GM12891 (cell line): Measurements from ENCODE around the gene ALOX15.

ENCODE experiments used
- POLR2A ChIP-seq: IDR thresholded peaks from 2 replicates; pipeline ENCODE4 v1.6.1; 2011; ENCODE audit warnings: low read depth, low read length, control low read depth
- POLR2AphosphoS5 ChIP-seq: IDR thresholded peaks from 2 replicates; pipeline ENCODE4 v1.6.1; 2011; ENCODE audit warnings: low read depth, low read length, control low read depth
- SPI1 ChIP-seq: IDR thresholded peaks from 2 replicates; pipeline ENCODE4 v1.6.1; 2011; ENCODE audit warnings: low read depth, low read length, control low read depth

DNA sequence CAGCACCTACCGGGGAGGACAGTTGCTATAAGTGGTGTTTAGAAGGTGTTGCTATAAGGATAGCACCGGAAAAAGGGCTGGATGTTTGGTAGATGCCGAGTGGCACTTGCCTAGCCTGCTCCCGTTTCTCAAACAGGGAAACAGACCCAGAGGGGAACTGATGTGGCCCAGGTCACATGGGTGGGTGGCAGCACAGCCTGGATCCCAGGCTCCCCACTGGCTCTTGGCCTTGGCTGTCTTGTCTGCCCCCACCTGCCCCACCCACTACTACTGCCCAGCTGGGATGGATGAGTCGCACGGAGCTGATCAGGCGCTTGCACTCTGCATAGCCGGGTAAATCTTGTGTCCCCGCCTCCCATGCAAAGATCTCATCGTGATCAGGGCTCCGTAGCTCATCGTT is 49.9 kb downstream of the ALOX15 start:
- TF ChIP-seq POLR2A: no peak
- TF ChIP-seq SPI1: no peak
- TF ChIP-seq POLR2AphosphoS5: no peak
